Liver (tissue), 9 donors: ENCODE measurements around the gene LIG1. TPM values are rescaled to one million over a fixed set of nuclear protein-coding genes. Genes with fewer than 3 reads are reported as not detected.

Source experiments
- DNase-seq: peaks from one replicate; pipeline ENCODE4 v3.0.0-alpha.2; 2017; ENCODE audit warnings: low spot score
- H3K27ac ChIP-seq, 2 donors: one replicate each; pipeline ENCODE4 v1.7.0; 2013; ENCODE audit warnings: inconsistent platforms in 2 of 2, low read length in 2 of 2, control low read depth in 1 of 2, low read depth in 1 of 2, mild to moderate bottlenecking in 1 of 2
- H3K27me3 ChIP-seq, 4 donors: one replicate each; pipeline versions ENCODE4 v1.6.1 to v1.7.0; 2013; ENCODE audit warnings: low read length in 3 of 4, inconsistent platforms in 1 of 4, mild to moderate bottlenecking in 1 of 4, moderate library complexity in 1 of 4; ENCODE audit not compliant: control insufficient read depth in 4 of 4, insufficient read depth in 4 of 4
- H3K36me3 ChIP-seq, 4 donors: one replicate each; pipeline versions ENCODE4 v1.6.1 to v1.7.0; 2013; ENCODE audit warnings: low read length in 3 of 4, mild to moderate bottlenecking in 3 of 4, low read depth in 1 of 4, moderate library complexity in 1 of 4; ENCODE audit not compliant: control insufficient read depth in 4 of 4, insufficient read depth in 3 of 4
- H3K4me1 ChIP-seq, 4 donors: one replicate each; pipeline versions ENCODE4 v1.6.1 to v1.7.0; 2013; ENCODE audit warnings: low read length in 3 of 4, mild to moderate bottlenecking in 3 of 4, moderate library complexity in 1 of 4; ENCODE audit not compliant: control insufficient read depth in 4 of 4, insufficient read depth in 4 of 4
- H3K4me3 ChIP-seq, 3 donors: one replicate each; pipeline versions ENCODE4 v1.6.1 to v1.7.0; 2013; ENCODE audit warnings: low read length in 3 of 3, control low read depth in 1 of 3, low read depth in 1 of 3, mild to moderate bottlenecking in 1 of 3
- H3K9ac ChIP-seq, 2 donors: one replicate each; pipeline ENCODE4 v1.7.0; 2013; ENCODE audit warnings: low read length in 2 of 2, mild to moderate bottlenecking in 2 of 2, moderate library complexity in 2 of 2, control low read depth in 1 of 2, low read depth in 1 of 2
- H3K9me3 ChIP-seq, 4 donors: one replicate each; pipeline versions ENCODE4 v1.6.1 to v1.7.0; 2013; ENCODE audit warnings: low read length in 3 of 4; ENCODE audit not compliant: control insufficient read depth in 4 of 4
- EGR1 ChIP-seq, 2 donors: IDR thresholded peaks; 2 replicates each; pipeline ENCODE4 v1.6.1; 2016 to 2018; ENCODE audit warnings: antibody characterized with exemption in 2 of 2, low read depth in 2 of 2
- FOXA1 ChIP-seq: IDR thresholded peaks from 2 replicates; pipeline ENCODE4 v1.6.1; 2016; ENCODE audit warnings: antibody characterized with exemption
- FOXA2 ChIP-seq: IDR thresholded peaks from 2 replicates; pipeline ENCODE4 v1.6.1; 2016; ENCODE audit warnings: antibody characterized with exemption
- GABPA ChIP-seq, 2 donors: IDR thresholded peaks in 1 of 2; conservative IDR thresholded peaks in 1 of 2; 2 replicates each; pipeline ENCODE4 v1.6.1; 2016; ENCODE audit warnings: antibody characterized with exemption in 2 of 2, mild to moderate bottlenecking in 1 of 2, moderate library complexity in 1 of 2
- HNF4A ChIP-seq, 2 donors: conservative IDR thresholded peaks; 2 replicates each; pipeline ENCODE4 v1.6.1; 2016; ENCODE audit warnings: antibody characterized with exemption in 2 of 2, mild to moderate bottlenecking in 2 of 2
- HNF4G ChIP-seq: IDR thresholded peaks from 2 replicates; pipeline ENCODE4 v1.6.1; 2016; ENCODE audit warnings: antibody characterized with exemption
- JUND ChIP-seq, 2 donors: IDR thresholded peaks; 2 replicates each; pipeline ENCODE4 v1.6.1; 2016; ENCODE audit warnings: antibody characterized with exemption in 2 of 2
- NR2F2 ChIP-seq: IDR thresholded peaks from 2 replicates; pipeline ENCODE4 v1.6.1; 2016; ENCODE audit warnings: antibody characterized with exemption
- RAD21 ChIP-seq, 2 donors: IDR thresholded peaks; 2 replicates each; pipeline ENCODE4 v1.6.1; 2016; ENCODE audit warnings: antibody characterized with exemption in 2 of 2, mild to moderate bottlenecking in 2 of 2
- RXRA ChIP-seq, 2 donors: IDR thresholded peaks; 2 replicates each; pipeline ENCODE4 v1.6.1; 2017 to 2018; ENCODE audit warnings: antibody characterized with exemption in 2 of 2, mild to moderate bottlenecking in 1 of 2
- SP1 ChIP-seq: IDR thresholded peaks from 2 replicates; pipeline ENCODE4 v1.6.1; 2018; ENCODE audit warnings: antibody characterized with exemption, mild to moderate bottlenecking
- TAF1 ChIP-seq: conservative IDR thresholded peaks from 2 replicates; pipeline ENCODE4 v1.6.1; 2016; ENCODE audit warnings: antibody characterized with exemption, mild to moderate bottlenecking
- YY1 ChIP-seq: IDR thresholded peaks from 2 replicates; pipeline ENCODE4 v1.6.1; 2016; ENCODE audit warnings: antibody characterized with exemption, mild to moderate bottlenecking
- WGBS: extraction: QIAGEN DNeasy Blood & Tissue Kit; methylation state at CpG from one replicate; pipeline ENCODE4 v1.1.7; 2013; 5-methylcytosine and 5-hydroxymethylcytosine counted together
- polyA plus RNA-seq, 2 donors: library from polyadenylated mRNA; stranded (reverse) in 1 of 2; unstranded in 1 of 2; fragments of 200-250 nt in 1 of 2; fragments of >200 nt in 1 of 2; fragmentation: Nextera tagmentation in 1 of 2; extraction: Ambion mirVana in 1 of 2; gene quantifications; one replicate each; pipeline versions ENCODE4 v1.2.1 to v1.2.3, GENCODE V29; 2013 to 2015
- total RNA-seq, 2 donors: library from RNA; depleted of rRNA; stranded (reverse); fragments of >200 nt; gene quantifications; one replicate each; pipeline ENCODE4 v1.2.3, GENCODE V29; 2014
- TF ChIP-seq, protein P1 (sequence below): fragments of 150-350 bp; IDR thresholded peaks from 2 replicates; pipeline ENCODE4 v1.5.1; 2017; ENCODE audit warnings: improper control_type of control experiment, low read depth, low read length; ENCODE audit not compliant: missing input control
- TF ChIP-seq, protein P2 (sequence below): IDR thresholded peaks from 2 replicates; pipeline ENCODE4 v1.6.1; 2016; ENCODE audit warnings: antibody characterized with exemption, mild to moderate bottlenecking
- TF ChIP-seq, protein P3 (sequence below): IDR thresholded peaks from 2 replicates; pipeline ENCODE4 v1.6.1; 2016; ENCODE audit warnings: antibody characterized with exemption
- TF ChIP-seq, protein P4 (sequence below): IDR thresholded peaks from 2 replicates; pipeline ENCODE4 v1.6.1; 2016; ENCODE audit warnings: antibody characterized with exemption
- TF ChIP-seq, protein P5 (sequence below): IDR thresholded peaks from 2 replicates; pipeline ENCODE4 v1.6.1; 2016; ENCODE audit warnings: antibody characterized with exemption
- donor health status: healthy.
- donor health status: healthy.
- donor health status: healthy.
- donor health status: healthy.
- donor health status: healthy.

The LIG1 gene
- total and polyA plus RNA-seq, 4 donors: 6.3 to 61.5 (median 7.1) TPM

DNA sequence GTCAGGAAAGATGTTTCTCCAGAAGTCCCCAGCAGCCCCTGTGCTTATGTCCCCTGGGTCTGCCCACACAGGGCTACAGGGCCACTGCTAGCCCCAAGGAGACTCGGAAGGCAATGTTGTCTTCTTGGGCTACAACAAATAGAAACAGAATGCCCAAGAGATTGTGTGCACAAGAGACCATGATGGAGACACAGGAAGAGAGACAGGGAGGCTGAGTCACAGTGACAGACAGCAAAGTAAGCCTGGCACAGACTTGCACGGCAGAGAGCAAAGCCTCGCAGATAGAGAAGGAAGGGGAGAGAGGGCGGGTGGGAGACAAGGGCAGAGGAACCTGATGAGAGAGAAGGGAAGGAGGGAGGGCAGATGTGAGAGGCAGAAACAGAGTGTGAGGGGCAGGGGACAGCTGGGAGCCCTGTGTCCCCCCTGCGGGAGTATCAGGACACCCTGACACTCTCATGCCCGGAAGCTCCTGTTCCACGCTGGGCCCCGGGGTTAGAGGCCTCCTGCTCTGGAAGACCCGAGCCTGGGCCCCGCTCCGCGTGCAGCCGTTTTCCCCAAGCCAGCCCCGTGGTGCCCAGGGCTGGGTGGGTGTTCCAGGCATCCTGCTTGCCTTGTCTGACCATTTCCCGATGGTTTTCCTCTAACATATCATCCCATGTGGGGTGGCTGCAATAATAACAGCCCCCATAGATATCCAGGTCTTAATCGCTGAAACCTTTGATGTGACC, 56.8 kb downstream of the LIG1 start:
- Histone ChIP-seq H3K4me1 (peaks cover 0 to 9% (median 7%) of the 10 kb centered on the region in 4 donors), H3K9ac (no peak overlapping the region), H3K27ac (no peak overlapping the region), H3K36me3 (peaks cover 0 to 2% (median 1%) of the 10 kb centered on the region in 4 donors), H3K27me3 (no peaks in the 10 kb centered on the region), H3K9me3 (no peaks in the 10 kb centered on the region), H3K4me3 (no peak overlapping the region)
- TF ChIP-seq HNF4G (no peak), EGR1 (IDR thresholded peaks at IDR 0.05; ENCODE audit: low read depth in 2 of 2) (no peak), RXRA (IDR thresholded peaks at IDR 0.05) (no peak), FOXA1 (no peak), JUND (IDR thresholded peaks at IDR 0.05) (no peak), SP1 (no peak), RAD21 (IDR thresholded peaks at IDR 0.05) (no peak), GABPA (IDR thresholded peaks at IDR 0.05 in 1 of 2, conservative IDR thresholded peaks at IDR 0.05 in 1 of 2) (no peak), NR2F2 (no peak), FOXA2 (no peak), YY1 (no peak), HNF4A (conservative IDR thresholded peaks at IDR 0.05) (no peak), TAF1 (no peak)
- TF ChIP-seq, protein P1, sequence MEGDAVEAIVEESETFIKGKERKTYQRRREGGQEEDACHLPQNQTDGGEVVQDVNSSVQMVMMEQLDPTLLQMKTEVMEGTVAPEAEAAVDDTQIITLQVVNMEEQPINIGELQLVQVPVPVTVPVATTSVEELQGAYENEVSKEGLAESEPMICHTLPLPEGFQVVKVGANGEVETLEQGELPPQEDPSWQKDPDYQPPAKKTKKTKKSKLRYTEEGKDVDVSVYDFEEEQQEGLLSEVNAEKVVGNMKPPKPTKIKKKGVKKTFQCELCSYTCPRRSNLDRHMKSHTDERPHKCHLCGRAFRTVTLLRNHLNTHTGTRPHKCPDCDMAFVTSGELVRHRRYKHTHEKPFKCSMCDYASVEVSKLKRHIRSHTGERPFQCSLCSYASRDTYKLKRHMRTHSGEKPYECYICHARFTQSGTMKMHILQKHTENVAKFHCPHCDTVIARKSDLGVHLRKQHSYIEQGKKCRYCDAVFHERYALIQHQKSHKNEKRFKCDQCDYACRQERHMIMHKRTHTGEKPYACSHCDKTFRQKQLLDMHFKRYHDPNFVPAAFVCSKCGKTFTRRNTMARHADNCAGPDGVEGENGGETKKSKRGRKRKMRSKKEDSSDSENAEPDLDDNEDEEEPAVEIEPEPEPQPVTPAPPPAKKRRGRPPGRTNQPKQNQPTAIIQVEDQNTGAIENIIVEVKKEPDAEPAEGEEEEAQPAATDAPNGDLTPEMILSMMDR: no peak
- TF ChIP-seq, protein P2, sequence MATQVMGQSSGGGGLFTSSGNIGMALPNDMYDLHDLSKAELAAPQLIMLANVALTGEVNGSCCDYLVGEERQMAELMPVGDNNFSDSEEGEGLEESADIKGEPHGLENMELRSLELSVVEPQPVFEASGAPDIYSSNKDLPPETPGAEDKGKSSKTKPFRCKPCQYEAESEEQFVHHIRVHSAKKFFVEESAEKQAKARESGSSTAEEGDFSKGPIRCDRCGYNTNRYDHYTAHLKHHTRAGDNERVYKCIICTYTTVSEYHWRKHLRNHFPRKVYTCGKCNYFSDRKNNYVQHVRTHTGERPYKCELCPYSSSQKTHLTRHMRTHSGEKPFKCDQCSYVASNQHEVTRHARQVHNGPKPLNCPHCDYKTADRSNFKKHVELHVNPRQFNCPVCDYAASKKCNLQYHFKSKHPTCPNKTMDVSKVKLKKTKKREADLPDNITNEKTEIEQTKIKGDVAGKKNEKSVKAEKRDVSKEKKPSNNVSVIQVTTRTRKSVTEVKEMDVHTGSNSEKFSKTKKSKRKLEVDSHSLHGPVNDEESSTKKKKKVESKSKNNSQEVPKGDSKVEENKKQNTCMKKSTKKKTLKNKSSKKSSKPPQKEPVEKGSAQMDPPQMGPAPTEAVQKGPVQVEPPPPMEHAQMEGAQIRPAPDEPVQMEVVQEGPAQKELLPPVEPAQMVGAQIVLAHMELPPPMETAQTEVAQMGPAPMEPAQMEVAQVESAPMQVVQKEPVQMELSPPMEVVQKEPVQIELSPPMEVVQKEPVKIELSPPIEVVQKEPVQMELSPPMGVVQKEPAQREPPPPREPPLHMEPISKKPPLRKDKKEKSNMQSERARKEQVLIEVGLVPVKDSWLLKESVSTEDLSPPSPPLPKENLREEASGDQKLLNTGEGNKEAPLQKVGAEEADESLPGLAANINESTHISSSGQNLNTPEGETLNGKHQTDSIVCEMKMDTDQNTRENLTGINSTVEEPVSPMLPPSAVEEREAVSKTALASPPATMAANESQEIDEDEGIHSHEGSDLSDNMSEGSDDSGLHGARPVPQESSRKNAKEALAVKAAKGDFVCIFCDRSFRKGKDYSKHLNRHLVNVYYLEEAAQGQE: no peak
- TF ChIP-seq, protein P3, sequence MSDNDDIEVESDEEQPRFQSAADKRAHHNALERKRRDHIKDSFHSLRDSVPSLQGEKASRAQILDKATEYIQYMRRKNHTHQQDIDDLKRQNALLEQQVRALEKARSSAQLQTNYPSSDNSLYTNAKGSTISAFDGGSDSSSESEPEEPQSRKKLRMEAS: no peak
- TF ChIP-seq, protein P4, sequence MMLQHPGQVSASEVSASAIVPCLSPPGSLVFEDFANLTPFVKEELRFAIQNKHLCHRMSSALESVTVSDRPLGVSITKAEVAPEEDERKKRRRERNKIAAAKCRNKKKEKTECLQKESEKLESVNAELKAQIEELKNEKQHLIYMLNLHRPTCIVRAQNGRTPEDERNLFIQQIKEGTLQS: no peak
- TF ChIP-seq, protein P5, sequence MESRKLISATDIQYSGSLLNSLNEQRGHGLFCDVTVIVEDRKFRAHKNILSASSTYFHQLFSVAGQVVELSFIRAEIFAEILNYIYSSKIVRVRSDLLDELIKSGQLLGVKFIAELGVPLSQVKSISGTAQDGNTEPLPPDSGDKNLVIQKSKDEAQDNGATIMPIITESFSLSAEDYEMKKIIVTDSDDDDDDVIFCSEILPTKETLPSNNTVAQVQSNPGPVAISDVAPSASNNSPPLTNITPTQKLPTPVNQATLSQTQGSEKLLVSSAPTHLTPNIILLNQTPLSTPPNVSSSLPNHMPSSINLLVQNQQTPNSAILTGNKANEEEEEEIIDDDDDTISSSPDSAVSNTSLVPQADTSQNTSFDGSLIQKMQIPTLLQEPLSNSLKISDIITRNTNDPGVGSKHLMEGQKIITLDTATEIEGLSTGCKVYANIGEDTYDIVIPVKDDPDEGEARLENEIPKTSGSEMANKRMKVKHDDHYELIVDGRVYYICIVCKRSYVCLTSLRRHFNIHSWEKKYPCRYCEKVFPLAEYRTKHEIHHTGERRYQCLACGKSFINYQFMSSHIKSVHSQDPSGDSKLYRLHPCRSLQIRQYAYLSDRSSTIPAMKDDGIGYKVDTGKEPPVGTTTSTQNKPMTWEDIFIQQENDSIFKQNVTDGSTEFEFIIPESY: no peak
- DNase-seq: no peak
- 92% methylated on average over 16 of the region's 16 CpGs for WGBS
